ENCODE results near the gene AREL1.

The AREL1 gene

GRCh38 chr14:74634964-74635363 lies 77.9 kb downstream of the AREL1 start:
- in situ Hi-C loops (cut with HindIII; ENCODE audit: low pct_unique_long_range_greater_than_20kb, low sequenced_read_pairs): no loop called here
- DNase-seq (ENCODE audit: low read depth in 1 of 2, low spot score in 1 of 2): no peak
- no peak for TF ChIP-seq JUND (IDR thresholded peaks at IDR 0.05; ENCODE audit: low read depth)

GRCh38 chr14:74634481-74634880 lies 78.4 kb downstream of the AREL1 start:
- TF ChIP-seq JUND (IDR thresholded peaks at IDR 0.05; ENCODE audit: low read depth): no peak
- no peak for DNase-seq (ENCODE audit: low read depth in 1 of 2, low spot score in 1 of 2)
- in situ Hi-C loops (cut with HindIII; ENCODE audit: low pct_unique_long_range_greater_than_20kb, low sequenced_read_pairs): no loop called here

- no peak for TF ChIP-seq JUND (IDR thresholded peaks at IDR 0.05; ENCODE audit: low read depth)
Observed at GRCh38 chr14:74630881-74631690, 81.8 kb downstream of the AREL1 start.

GRCh38 chr14:74628418-74628817 lies 84.5 kb downstream of the AREL1 start:
- in situ Hi-C loops (cut with HindIII; ENCODE audit: low pct_unique_long_range_greater_than_20kb, low sequenced_read_pairs): no loop called here
- no peak for DNase-seq (ENCODE audit: low read depth in 1 of 2, low spot score in 1 of 2)
- TF ChIP-seq JUND (IDR thresholded peaks at IDR 0.05; ENCODE audit: low read depth): no peak

More at GRCh38 chr14:74630881-74631690, 81.8 kb downstream of the AREL1 start:
- in situ Hi-C loops (cut with HindIII; ENCODE audit: low pct_unique_long_range_greater_than_20kb, low sequenced_read_pairs): no loop called here
- DNase-seq (ENCODE audit: low read depth in 1 of 2, low spot score in 1 of 2): no peak

- DNase-seq (ENCODE audit: low read depth in 1 of 2, low spot score in 1 of 2): no peak
- TF ChIP-seq JUND (IDR thresholded peaks at IDR 0.05; ENCODE audit: low read depth): no peak
- in situ Hi-C loops (cut with HindIII; ENCODE audit: low pct_unique_long_range_greater_than_20kb, low sequenced_read_pairs): no loop called here
Observed at GRCh38 chr14:74627076-74627475, 85.8 kb downstream of the AREL1 start.

GRCh38 chr14:74622257-74622656 lies 90.6 kb downstream of the AREL1 start:
- no peak for TF ChIP-seq JUND (IDR thresholded peaks at IDR 0.05; ENCODE audit: low read depth)
- no peak for DNase-seq (ENCODE audit: low read depth in 1 of 2, low spot score in 1 of 2)
- in situ Hi-C loops (cut with HindIII; ENCODE audit: low pct_unique_long_range_greater_than_20kb, low sequenced_read_pairs): no loop called here

- in situ Hi-C loops (cut with HindIII; ENCODE audit: low pct_unique_long_range_greater_than_20kb, low sequenced_read_pairs): no loop called here
- DNase-seq (ENCODE audit: low read depth in 1 of 2, low spot score in 1 of 2): no peak
- TF ChIP-seq JUND (IDR thresholded peaks at IDR 0.05; ENCODE audit: low read depth): no peak
Observed at GRCh38 chr14:74621556-74621955, 91.3 kb downstream of the AREL1 start.

GRCh38 chr14:74620923-74621322 lies 92.0 kb downstream of the AREL1 start:
- no peak for DNase-seq (ENCODE audit: low read depth in 1 of 2, low spot score in 1 of 2)
- in situ Hi-C loops (cut with HindIII; ENCODE audit: low pct_unique_long_range_greater_than_20kb, low sequenced_read_pairs): no loop called here
- no peak for TF ChIP-seq JUND (IDR thresholded peaks at IDR 0.05; ENCODE audit: low read depth)

- in situ Hi-C loops (cut with HindIII; ENCODE audit: low pct_unique_long_range_greater_than_20kb, low sequenced_read_pairs): no loop called here
- TF ChIP-seq JUND (IDR thresholded peaks at IDR 0.05; ENCODE audit: low read depth): no peak
- peak in 1 of 2 experiments; percentile 51 for DNase-seq (ENCODE audit: low read depth in 1 of 2, low spot score in 1 of 2)
Observed at GRCh38 chr14:74620497-74620921, 92.4 kb downstream of the AREL1 start.

- no peak for DNase-seq (ENCODE audit: low read depth in 1 of 2, low spot score in 1 of 2)
- TF ChIP-seq JUND (IDR thresholded peaks at IDR 0.05; ENCODE audit: low read depth): no peak
- in situ Hi-C loops (cut with HindIII; ENCODE audit: low pct_unique_long_range_greater_than_20kb, low sequenced_read_pairs): no loop called here
Observed at GRCh38 chr14:74619672-74620131, 93.2 kb downstream of the AREL1 start.

GRCh38 chr14:74618078-74618952 lies 94.6 kb downstream of the AREL1 start:
- no peak for TF ChIP-seq JUND (IDR thresholded peaks at IDR 0.05; ENCODE audit: low read depth)
- peak in 1 of 2 experiments; percentile 63 for DNase-seq (ENCODE audit: low read depth in 1 of 2, low spot score in 1 of 2)
- in situ Hi-C loops (cut with HindIII; ENCODE audit: low pct_unique_long_range_greater_than_20kb, low sequenced_read_pairs): no loop called here

- no peak for TF ChIP-seq JUND (IDR thresholded peaks at IDR 0.05; ENCODE audit: low read depth)
- in situ Hi-C loops (cut with HindIII; ENCODE audit: low pct_unique_long_range_greater_than_20kb, low sequenced_read_pairs): no loop called here
- no peak for DNase-seq (ENCODE audit: low read depth in 1 of 2, low spot score in 1 of 2)
Observed at GRCh38 chr14:74616996-74617700, 95.7 kb downstream of the AREL1 start.
